Cardiac septum (tissue), 1 donor: ENCODE data around the gene PARD3. TPM values are rescaled to one million over a fixed set of nuclear protein-coding genes. Genes with fewer than 3 reads are reported as not detected.

Experiments used
- DNase-seq: peaks from one replicate; pipeline ENCODE4 v3.0.0-alpha.2; 2020; ENCODE audit warnings: low spot score
- intact Hi-C: fragments of 100-400 bp; cut with DNase I; formaldehyde crosslinking; loops from one replicate; pipeline ENCODE4 v1.14.0; 2022
- total RNA-seq: library from RNA; stranded (reverse); fragmentation: NEBNext Ultra II Directional; extraction: Animal tissue kit (Norgen Biotek cat#: 25700); gene quantifications from one replicate; pipeline ENCODE4 v1.2.1, GENCODE V29; 2021
- donor health status: DM: no; HTN: no; CAD: no.

PARD3 gene
- total RNA-seq, 1 donor from 2014 or later, result 36.7 TPM

- DNase-seq, result no peak
- intact Hi-C loops, result loop anchor here (5.0 kb wide), 1 partner anchor 100 kb away; no protein-coding TSS in a partner anchor
These were observed 187.8 kb downstream of the PARD3 start for GRCh38 chr10:34627331-34627730.

- intact Hi-C loops, result loop anchor here (5.0 kb wide), 1 partner anchor 99 kb away; no protein-coding TSS in a partner anchor
- no peak for DNase-seq
These were observed 188.8 kb downstream of the PARD3 start for GRCh38 chr10:34626158-34626880.

GRCh38 chr10:34624323-34625153, 190.6 kb downstream of the PARD3 start:
- intact Hi-C loops, result loop anchor here (5.0 kb wide), 1 partner anchor 97 kb away; no protein-coding TSS in a partner anchor
- no peak for DNase-seq

- no peak for DNase-seq
- intact Hi-C loops, result no loop called here
These were observed 192.2 kb downstream of the PARD3 start for GRCh38 chr10:34622945-34623344.

GRCh38 chr10:34618611-34619010, 196.5 kb downstream of the PARD3 start:
- DNase-seq, result no peak
- intact Hi-C loops, result no loop called here

GRCh38 chr10:34615770-34616169, 199.3 kb downstream of the PARD3 start:
- intact Hi-C loops, result no loop called here
- no peak for DNase-seq

GRCh38 chr10:34613491-34613890, 201.6 kb downstream of the PARD3 start:
- intact Hi-C loops, result no loop called here
- no peak for DNase-seq

GRCh38 chr10:34612938-34613337, 202.2 kb downstream of the PARD3 start:
- intact Hi-C loops, result no loop called here
- DNase-seq, result no peak

GRCh38 chr10:34612446-34612845, 202.7 kb downstream of the PARD3 start:
- intact Hi-C loops, result no loop called here
- DNase-seq, result no peak

GRCh38 chr10:34609287-34609940, 205.7 kb downstream of the PARD3 start:
- intact Hi-C loops, result no loop called here
- DNase-seq, result no peak

GRCh38 chr10:34607894-34608293, 207.2 kb downstream of the PARD3 start:
- intact Hi-C loops, result no loop called here

GRCh38 chr10:34606890-34607289, 208.2 kb downstream of the PARD3 start:
- intact Hi-C loops, result no loop called here
- DNase-seq, result no peak

More at GRCh38 chr10:34607894-34608293, 207.2 kb downstream of the PARD3 start:
- no peak for DNase-seq

GRCh38 chr10:34602478-34602877, 212.6 kb downstream of the PARD3 start:
- intact Hi-C loops, result no loop called here
- no peak for DNase-seq

GRCh38 chr10:34601691-34602090, 213.4 kb downstream of the PARD3 start:
- DNase-seq, result no peak
- intact Hi-C loops, result no loop called here

- intact Hi-C loops, result no loop called here
- DNase-seq, result no peak
These were observed 215.9 kb downstream of the PARD3 start for GRCh38 chr10:34599026-34599795.

GRCh38 chr10:34596351-34596750, 218.7 kb downstream of the PARD3 start:
- intact Hi-C loops, result no loop called here
- DNase-seq, result no peak

GRCh38 chr10:34593930-34594329, 221.2 kb downstream of the PARD3 start:
- DNase-seq, result no peak
- intact Hi-C loops, result no loop called here

- DNase-seq, result no peak
- intact Hi-C loops, result no loop called here
These were observed 221.7 kb downstream of the PARD3 start for GRCh38 chr10:34593374-34593890.

GRCh38 chr10:34590793-34591192, 224.3 kb downstream of the PARD3 start:
- DNase-seq, result no peak
- intact Hi-C loops, result no loop called here
